HEK293 (cell line): ENCODE results near the gene XIRP1.
A peak's percentile ranks its signal among the peaks of the same experiment; 100 is the strongest.

ENCODE experiments used
- ELK4 ChIP-seq: IDR thresholded peaks from 2 replicates; pipeline ENCODE4 v1.6.1; 2011; ENCODE audit warnings: mild to moderate bottlenecking, low read depth, low read length, borderline replicate concordance
- KLF1 ChIP-seq: fragments of 450-650 bp; formaldehyde crosslinking; IDR thresholded peaks from 2 replicates; pipeline ENCODE4 v1.5.1; 2016; ENCODE audit warnings: missing biosample characterization, missing genetic modification characterization
- KLF17 ChIP-seq: fragments of 450-650 bp; formaldehyde crosslinking; IDR thresholded peaks from 2 replicates; pipeline ENCODE4 v1.5.1; 2016; ENCODE audit warnings: missing biosample characterization, missing genetic modification characterization
- ZBTB1 ChIP-seq: fragments of 450-650 bp; formaldehyde crosslinking; IDR thresholded peaks from 2 replicates; pipeline ENCODE4 v1.5.1; 2016; ENCODE audit warnings: missing biosample characterization, missing genetic modification characterization
- ZBTB21 ChIP-seq: fragments of 450-650 bp; formaldehyde crosslinking; IDR thresholded peaks from 2 replicates; pipeline ENCODE4 v1.5.1; 2017; ENCODE audit warnings: missing biosample characterization, missing genetic modification characterization
- ZBTB26 ChIP-seq: fragments of 450-650 bp; formaldehyde crosslinking; optimal IDR thresholded peaks from 2 replicates; pipeline ENCODE3; 2016; ENCODE audit warnings: missing biosample characterization, mild to moderate bottlenecking, missing genetic modification characterization
- ZEB2 ChIP-seq: fragments of 450-650 bp; formaldehyde crosslinking; IDR thresholded peaks from 2 replicates; pipeline ENCODE4 v1.5.1; 2016; ENCODE audit warnings: missing biosample characterization, missing genetic modification characterization
- ZIC2 ChIP-seq: fragments of 450-650 bp; formaldehyde crosslinking; IDR thresholded peaks from 2 replicates; pipeline ENCODE4 v1.5.1; 2016; ENCODE audit warnings: missing biosample characterization, missing genetic modification characterization
- ZNF114 ChIP-seq: fragments of 450-650 bp; formaldehyde crosslinking; IDR thresholded peaks from 2 replicates; pipeline ENCODE4 v1.5.0; 2017; ENCODE audit warnings: missing biosample characterization, missing genetic modification characterization
- ZNF169 ChIP-seq: fragments of 450-650 bp; formaldehyde crosslinking; IDR thresholded peaks from 2 replicates; pipeline ENCODE4 v1.5.1; 2016; ENCODE audit warnings: missing biosample characterization, missing genetic modification characterization
- ZNF223 ChIP-seq: fragments of 450-650 bp; formaldehyde crosslinking; IDR thresholded peaks from 2 replicates; pipeline ENCODE4 v1.5.1; 2016; ENCODE audit warnings: missing biosample characterization, missing genetic modification characterization
- ZNF274 ChIP-seq, 2 experiments: fragments of 200-500 bp in 1 of 2; fragments of 450-650 bp in 1 of 2; sonication (Bioruptor generic) in 1 of 2; formaldehyde crosslinking in 1 of 2; IDR thresholded peaks; 2 replicates each; pipeline versions ENCODE4 v1.5.1 to v1.6.1; 2014 to 2016; ENCODE audit warnings: borderline replicate concordance in 1 of 2, inconsistent platforms in 1 of 2, low read length in 1 of 2, missing biosample characterization in 1 of 2, missing genetic modification characterization in 1 of 2
- ZNF423 ChIP-seq: fragments of 450-650 bp; formaldehyde crosslinking; IDR thresholded peaks from 2 replicates; pipeline ENCODE4 v1.5.1; 2016; ENCODE audit warnings: missing biosample characterization, missing genetic modification characterization
- ZNF48 ChIP-seq: fragments of 450-650 bp; formaldehyde crosslinking; IDR thresholded peaks from 2 replicates; pipeline ENCODE4 v1.5.1; 2016; ENCODE audit warnings: missing biosample characterization, missing genetic modification characterization
- ZNF513 ChIP-seq: fragments of 450-650 bp; IDR thresholded peaks from 2 replicates; pipeline ENCODE4 v1.5.1; 2018; ENCODE audit warnings: missing biosample characterization, missing genetic modification characterization
- ZNF518A ChIP-seq: fragments of 450-650 bp; formaldehyde crosslinking; conservative IDR thresholded peaks from 2 replicates; pipeline ENCODE4 v1.5.1; 2016; ENCODE audit warnings: low read depth, missing biosample characterization, missing genetic modification characterization
- ZNF544 ChIP-seq: fragments of 450-650 bp; formaldehyde crosslinking; IDR thresholded peaks from 2 replicates; pipeline ENCODE4 v1.5.0; 2017; ENCODE audit warnings: missing biosample characterization, missing genetic modification characterization
- ZNF624 ChIP-seq: fragments of 450-650 bp; formaldehyde crosslinking; IDR thresholded peaks from 2 replicates; pipeline ENCODE4 v1.5.1; 2017; ENCODE audit warnings: missing biosample characterization, missing genetic modification characterization
- ZNF670 ChIP-seq: fragments of 450-650 bp; formaldehyde crosslinking; IDR thresholded peaks from 2 replicates; pipeline ENCODE4 v1.5.1; 2016; ENCODE audit warnings: missing biosample characterization, missing genetic modification characterization, low read depth
- ZNF692 ChIP-seq: fragments of 450-650 bp; formaldehyde crosslinking; IDR thresholded peaks from 2 replicates; pipeline ENCODE4 v1.5.1; 2016; ENCODE audit warnings: missing biosample characterization, missing genetic modification characterization
- ZNF777 ChIP-seq: fragments of 450-650 bp; formaldehyde crosslinking; IDR thresholded peaks from 2 replicates; pipeline ENCODE4 v1.5.1; 2017; ENCODE audit warnings: missing biosample characterization, missing genetic modification characterization, borderline replicate concordance
- TF ChIP-seq, protein P1 (sequence below): fragments of 450-650 bp; formaldehyde crosslinking; IDR thresholded peaks from 2 replicates; pipeline ENCODE4 v1.5.1; 2017; ENCODE audit warnings: missing biosample characterization, mild to moderate bottlenecking, missing genetic modification characterization, moderate library complexity
- TF ChIP-seq, protein P2 (sequence below): fragments of 450-650 bp; formaldehyde crosslinking; IDR thresholded peaks from 2 replicates; pipeline ENCODE4 v1.5.1; 2016; ENCODE audit warnings: missing biosample characterization, missing genetic modification characterization

Gene XIRP1

DNA sequence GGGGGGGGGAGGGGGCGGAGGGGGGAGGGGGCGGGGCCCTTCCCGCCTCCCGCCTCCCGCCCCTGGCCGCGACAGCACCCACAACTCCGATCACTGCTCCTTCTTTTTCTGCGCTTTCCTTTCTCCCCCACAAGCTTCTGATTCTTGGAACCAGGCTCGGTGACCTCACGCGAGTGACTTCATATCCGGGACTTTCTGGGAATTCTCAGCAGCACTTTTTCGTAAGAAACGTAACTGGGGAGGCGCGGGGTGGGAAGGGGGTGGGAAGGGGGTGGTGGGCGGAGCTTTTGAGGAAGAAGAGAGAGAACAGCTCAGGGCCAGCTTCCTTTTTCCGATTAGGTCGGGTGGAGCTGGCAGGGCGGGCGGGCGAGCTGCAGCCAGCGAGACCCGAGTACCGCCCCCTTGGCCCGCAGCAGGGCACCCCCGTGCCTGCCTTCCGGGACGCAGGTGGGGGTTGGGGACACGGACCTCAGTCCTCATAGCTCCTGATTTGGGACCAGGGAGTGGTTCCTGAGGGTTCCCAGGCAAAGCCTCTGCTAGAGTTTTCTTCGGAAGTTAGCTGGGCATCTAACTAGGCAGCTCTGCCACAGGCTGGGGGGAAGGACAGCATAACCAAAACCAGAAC lies 14.6 kb downstream of the XIRP1 start (continued):
- TF ChIP-seq ZNF544 (tag by site-specific recombination) (no peak), ZNF48 (tag by site-specific recombination) (no peak), KLF17 (tag by site-specific recombination) (no peak), ZNF777 (tag by site-specific recombination) (no peak), ZNF114 (no peak), ZNF274 (IDR thresholded peaks at IDR 0.05; ENCODE audit: low read length) (no peak), ZNF274 (tag by site-specific recombination; IDR thresholded peaks at IDR 0.05; ENCODE audit: borderline replicate concordance) (no peak), ZNF692 (tag by site-specific recombination) (no peak), ZIC2 (tag by site-specific recombination) (no peak), ZNF223 (tag by site-specific recombination) (no peak), ZBTB26 (no peak), ZNF624 (tag by site-specific recombination) (no peak), ZBTB1 (tag by site-specific recombination) (no peak), ZNF513 (tag by site-specific recombination) (no peak), ZEB2 (tag by site-specific recombination) (no peak), ZNF670 (tag by site-specific recombination) (no peak), ELK4 (no peak), ZNF423 (tag by site-specific recombination) (no peak), ZBTB21 (peak; percentile 80), ZNF169 (no peak), KLF1 (tag by site-specific recombination) (no peak), ZNF518A (tag by site-specific recombination) (no peak)
- TF ChIP-seq, protein P1, sequence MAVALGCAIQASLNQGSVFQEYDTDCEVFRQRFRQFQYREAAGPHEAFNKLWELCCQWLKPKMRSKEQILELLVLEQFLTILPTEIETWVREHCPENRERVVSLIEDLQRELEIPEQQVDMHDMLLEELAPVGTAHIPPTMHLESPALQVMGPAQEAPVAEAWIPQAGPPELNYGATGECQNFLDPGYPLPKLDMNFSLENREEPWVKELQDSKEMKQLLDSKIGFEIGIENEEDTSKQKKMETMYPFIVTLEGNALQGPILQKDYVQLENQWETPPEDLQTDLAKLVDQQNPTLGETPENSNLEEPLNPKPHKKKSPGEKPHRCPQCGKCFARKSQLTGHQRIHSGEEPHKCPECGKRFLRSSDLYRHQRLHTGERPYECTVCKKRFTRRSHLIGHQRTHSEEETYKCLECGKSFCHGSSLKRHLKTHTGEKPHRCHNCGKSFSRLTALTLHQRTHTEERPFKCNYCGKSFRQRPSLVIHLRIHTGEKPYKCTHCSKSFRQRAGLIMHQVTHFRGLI, result no peak
- TF ChIP-seq, protein P2, sequence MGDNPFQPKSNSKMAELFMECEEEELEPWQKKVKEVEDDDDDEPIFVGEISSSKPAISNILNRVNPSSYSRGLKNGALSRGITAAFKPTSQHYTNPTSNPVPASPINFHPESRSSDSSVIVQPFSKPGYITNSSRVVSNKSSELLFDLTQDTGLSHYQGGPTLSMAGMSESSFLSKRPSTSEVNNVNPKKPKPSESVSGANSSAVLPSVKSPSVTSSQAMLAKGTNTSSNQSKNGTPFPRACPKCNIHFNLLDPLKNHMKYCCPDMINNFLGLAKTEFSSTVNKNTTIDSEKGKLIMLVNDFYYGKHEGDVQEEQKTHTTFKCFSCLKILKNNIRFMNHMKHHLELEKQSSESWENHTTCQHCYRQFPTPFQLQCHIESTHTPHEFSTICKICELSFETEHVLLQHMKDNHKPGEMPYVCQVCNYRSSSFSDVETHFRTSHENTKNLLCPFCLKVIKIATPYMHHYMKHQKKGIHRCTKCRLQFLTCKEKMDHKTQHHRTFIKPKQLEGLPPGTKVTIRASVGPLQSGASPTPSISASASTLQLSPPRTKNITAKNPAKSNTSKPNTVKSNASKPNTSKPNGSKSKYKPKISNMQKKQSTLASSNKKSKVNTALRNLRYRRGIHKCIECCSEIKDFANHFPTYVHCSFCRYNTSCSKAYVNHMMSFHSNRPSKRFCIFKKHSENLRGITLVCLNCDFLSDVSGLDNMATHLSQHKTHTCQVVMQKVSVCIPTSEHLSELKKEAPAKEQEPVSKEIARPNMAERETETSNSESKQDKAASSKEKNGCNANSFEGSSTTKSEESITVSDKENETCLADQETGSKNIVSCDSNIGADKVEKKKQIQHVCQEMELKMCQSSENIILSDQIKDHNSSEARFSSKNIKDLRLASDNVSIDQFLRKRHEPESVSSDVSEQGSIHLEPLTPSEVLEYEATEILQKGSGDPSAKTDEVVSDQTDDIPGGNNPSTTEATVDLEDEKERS (tag by site-specific recombination), result no peak
